ENCODE measurements around the gene CDH4. TPM values are rescaled to one million over a fixed set of nuclear protein-coding genes. Genes with fewer than 3 reads are reported as not detected.

CDH4 gene
- total RNA-seq, 1 experiment from 2014 or later = not detected

- CTCF ChIA-PET = no interaction called here
- BruUV-seq (replicated peaks) = no TSS peak
Observed at GRCh38 chr20:61497029-61497627, 245.1 kb downstream of the CDH4 start.

GRCh38 chr20:61499859-61500554 is 247.9 kb downstream of the CDH4 start:
- no peak for DNase-seq
- peaks cover 78% of the 10 kb centered on the region for H3K27me3 ChIP-seq (ENCODE audit: insufficient read depth, low read depth)
- BruUV-seq (replicated peaks) = no TSS peak

More at GRCh38 chr20:61497029-61497627, 245.1 kb downstream of the CDH4 start:
- H3K36me3 ChIP-seq (ENCODE audit: low read depth) = no peaks in the 10 kb centered on the region
- POLR2A ChIA-PET (ENCODE audit: unreplicated experiment) = no interaction called here
- no peak overlapping the region for H3K4me2 ChIP-seq
- TF ChIP-seq EZH2 (IDR thresholded peaks at IDR 0.05; ENCODE audit: low read depth) (no peak), CTCF (conservative IDR thresholded peaks at IDR 0.05) (no peak)
- H3K9me2 ChIP-seq (ENCODE audit: insufficient read depth) = no peaks in the 10 kb centered on the region
- no peaks in the 10 kb centered on the region for H3F3A ChIP-seq (ENCODE audit: insufficient read depth, low read depth)
- H3K4me3 ChIP-seq = no peak overlapping the region
- DNase-seq = no peak
- H3K9me3 ChIP-seq (ENCODE audit: insufficient read depth, low read depth) = peaks cover 4% of the 10 kb centered on the region; the same call in 1 of the 2 replicates
- no peak overlapping the region for H2AFZ ChIP-seq
- H3K79me2 ChIP-seq (ENCODE audit: low read depth) = no peaks in the 10 kb centered on the region
- no peaks in the 10 kb centered on the region for H4K20me1 ChIP-seq (ENCODE audit: insufficient read depth)
- intact Hi-C loops (cut with micrococcal nuclease; ENCODE audit: unreplicated experiment) = no loop called here
- no peak overlapping the region for H3K27ac ChIP-seq
- peaks cover 69% of the 10 kb centered on the region for H3K27me3 ChIP-seq (ENCODE audit: insufficient read depth, low read depth)
- no peaks in the 10 kb centered on the region for H3K4me1 ChIP-seq (replicated peaks; ENCODE audit: insufficient read depth)

GRCh38 chr20:61500791-61501321 is 248.8 kb downstream of the CDH4 start:
- Histone ChIP-seq H4K20me1 (ENCODE audit: insufficient read depth) (no peaks in the 10 kb centered on the region), H3K4me2 (no peak overlapping the region), H3K36me3 (ENCODE audit: low read depth) (no peaks in the 10 kb centered on the region), H3K9me3 (ENCODE audit: insufficient read depth, low read depth) (no peaks in the 10 kb centered on the region; the same call in 1 of the 2 replicates), H3F3A (ENCODE audit: insufficient read depth, low read depth) (no peaks in the 10 kb centered on the region), H2AFZ (no peak overlapping the region), H3K4me3 (no peak overlapping the region), H3K79me2 (ENCODE audit: low read depth) (no peaks in the 10 kb centered on the region), H3K9me2 (ENCODE audit: insufficient read depth) (no peaks in the 10 kb centered on the region), H3K27ac (no peak overlapping the region), H3K4me1 (replicated peaks; ENCODE audit: insufficient read depth) (no peaks in the 10 kb centered on the region), H3K27me3 (ENCODE audit: insufficient read depth, low read depth) (peaks cover 84% of the 10 kb centered on the region)
- POLR2A ChIA-PET (ENCODE audit: unreplicated experiment) = no interaction called here
- no peak for TF ChIP-seq CTCF (conservative IDR thresholded peaks at IDR 0.05)
- no peak for TF ChIP-seq EZH2 (IDR thresholded peaks at IDR 0.05; ENCODE audit: low read depth)
- BruUV-seq (replicated peaks) = no TSS peak
- intact Hi-C loops (cut with micrococcal nuclease; ENCODE audit: unreplicated experiment) = no loop called here
- no peak for DNase-seq
- CTCF ChIA-PET = no interaction called here

More at GRCh38 chr20:61499859-61500554, 247.9 kb downstream of the CDH4 start:
- H3F3A ChIP-seq (ENCODE audit: insufficient read depth, low read depth) = no peaks in the 10 kb centered on the region
- H2AFZ ChIP-seq = no peak overlapping the region
- H3K9me2 ChIP-seq (ENCODE audit: insufficient read depth) = no peaks in the 10 kb centered on the region
- TF ChIP-seq CTCF (conservative IDR thresholded peaks at IDR 0.05) (no peak), EZH2 (IDR thresholded peaks at IDR 0.05; ENCODE audit: low read depth) (no peak)
- H3K9me3 ChIP-seq (ENCODE audit: insufficient read depth, low read depth) = no peaks in the 10 kb centered on the region
- intact Hi-C loops (cut with micrococcal nuclease; ENCODE audit: unreplicated experiment) = no loop called here
- ChIA-PET POLR2A (ENCODE audit: unreplicated experiment) (no interaction called here), CTCF (no interaction called here)
- no peak overlapping the region for H3K27ac ChIP-seq
- no peaks in the 10 kb centered on the region for H3K36me3 ChIP-seq (ENCODE audit: low read depth)
- no peaks in the 10 kb centered on the region for H4K20me1 ChIP-seq (ENCODE audit: insufficient read depth)
- no peak overlapping the region for H3K4me2 ChIP-seq
- H3K79me2 ChIP-seq (ENCODE audit: low read depth) = no peaks in the 10 kb centered on the region
- no peaks in the 10 kb centered on the region for H3K4me1 ChIP-seq (replicated peaks; ENCODE audit: insufficient read depth)
- H3K4me3 ChIP-seq = no peak overlapping the region
